Choroid plexus epithelial cell (primary cell): ENCODE results near the gene DEAF1.

ENCODE experiments used
- DNase-seq: peaks from one replicate; pipeline ENCODE4 v3.0.0-alpha.2; 2010; ENCODE audit warnings: low read depth
- H3K4me3 ChIP-seq: 2 replicates; pipeline ENCODE4 v1.5.1; 2011; ENCODE audit warnings: low read depth, mild to moderate bottlenecking, control low read depth, low read length, moderate library complexity
- TF ChIP-seq, protein P1 (sequence below): conservative IDR thresholded peaks from 2 replicates; pipeline ENCODE4 v1.5.1; 2011; ENCODE audit warnings: low read depth, mild to moderate bottlenecking, control low read depth, inconsistent platforms, low read length, moderate library complexity

DEAF1 gene

GRCh38 chr11:696955-697491 is 2.0 kb upstream of the DEAF1 start:
- DNase-seq, result peak; percentile 91
- peak overlapping the region; percentile 75 for H3K4me3 ChIP-seq
- TF ChIP-seq, protein P1, sequence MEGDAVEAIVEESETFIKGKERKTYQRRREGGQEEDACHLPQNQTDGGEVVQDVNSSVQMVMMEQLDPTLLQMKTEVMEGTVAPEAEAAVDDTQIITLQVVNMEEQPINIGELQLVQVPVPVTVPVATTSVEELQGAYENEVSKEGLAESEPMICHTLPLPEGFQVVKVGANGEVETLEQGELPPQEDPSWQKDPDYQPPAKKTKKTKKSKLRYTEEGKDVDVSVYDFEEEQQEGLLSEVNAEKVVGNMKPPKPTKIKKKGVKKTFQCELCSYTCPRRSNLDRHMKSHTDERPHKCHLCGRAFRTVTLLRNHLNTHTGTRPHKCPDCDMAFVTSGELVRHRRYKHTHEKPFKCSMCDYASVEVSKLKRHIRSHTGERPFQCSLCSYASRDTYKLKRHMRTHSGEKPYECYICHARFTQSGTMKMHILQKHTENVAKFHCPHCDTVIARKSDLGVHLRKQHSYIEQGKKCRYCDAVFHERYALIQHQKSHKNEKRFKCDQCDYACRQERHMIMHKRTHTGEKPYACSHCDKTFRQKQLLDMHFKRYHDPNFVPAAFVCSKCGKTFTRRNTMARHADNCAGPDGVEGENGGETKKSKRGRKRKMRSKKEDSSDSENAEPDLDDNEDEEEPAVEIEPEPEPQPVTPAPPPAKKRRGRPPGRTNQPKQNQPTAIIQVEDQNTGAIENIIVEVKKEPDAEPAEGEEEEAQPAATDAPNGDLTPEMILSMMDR, result no peak

GRCh38 chr11:695538-696248 is 671 bp upstream of the DEAF1 start, which contains the start of gene TMEM80:
TSS of gene TMEM80 (plus strand) at chr11:695816. CDS start at chr11:695828, 12 bp downstream.
- peak; percentile 99 for DNase-seq
- peak within 1 kb of the TSS; percentile 75 for H3K4me3 ChIP-seq
- TF ChIP-seq, protein P1, result no peak

DNA sequence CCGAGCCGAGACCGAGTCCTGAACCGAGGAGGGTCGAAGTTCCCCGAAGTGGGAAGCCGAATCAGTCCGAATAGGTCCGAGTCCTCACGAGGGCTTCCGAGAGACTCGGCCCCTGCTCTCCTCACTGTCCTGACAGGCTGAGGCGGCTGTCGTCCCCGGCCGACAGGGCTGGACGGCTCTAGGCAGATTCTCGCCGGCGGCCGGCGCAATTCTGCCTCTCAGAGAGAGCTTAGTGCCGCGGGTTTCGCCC is 191 bp upstream of the DEAF1 start:
- peak overlapping the region; percentile 75 for H3K4me3 ChIP-seq
- no peak for DNase-seq
- TF ChIP-seq, protein P1, result no peak

DNA sequence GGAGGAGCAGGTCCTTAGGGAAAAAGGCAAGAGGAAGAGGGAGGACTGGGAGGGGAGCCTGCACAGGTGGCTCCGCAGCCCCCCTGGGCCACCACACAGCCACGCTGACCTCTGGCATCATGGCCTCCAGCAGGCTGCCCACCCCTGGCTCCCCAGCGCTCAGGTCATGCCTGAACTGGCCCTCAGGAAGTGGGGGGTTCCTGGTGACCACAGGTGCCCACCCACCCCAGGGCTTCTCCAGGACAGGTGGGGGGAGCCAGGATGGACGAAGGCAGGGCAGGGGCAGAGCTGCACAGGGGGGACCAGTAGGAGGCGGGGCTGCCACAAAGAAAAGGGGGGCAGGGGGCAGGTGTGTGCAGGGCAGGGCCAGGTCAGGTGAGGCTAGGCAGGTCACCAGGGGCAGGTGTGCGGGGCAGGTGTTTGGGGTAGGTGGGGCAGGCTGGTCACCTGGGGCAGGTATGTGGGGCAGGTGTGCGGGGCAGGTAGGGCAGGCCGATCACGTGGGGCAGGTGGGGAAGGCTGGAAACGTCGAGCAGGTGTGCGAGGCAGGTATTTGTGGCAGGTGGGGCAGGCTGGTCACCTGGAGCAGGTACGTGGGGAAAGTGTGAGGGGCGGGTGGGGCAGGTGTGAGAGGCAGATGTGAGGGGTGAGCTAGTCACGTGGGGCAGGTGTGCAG is 997 bp downstream of the DEAF1 start:
- DNase-seq, result no peak
- peak overlapping the region; percentile 61 for H3K4me3 ChIP-seq
- TF ChIP-seq, protein P1, result no peak

- peak; percentile 30 for DNase-seq
- H3K4me3 ChIP-seq, result peak overlapping the region; percentile 61
- TF ChIP-seq, protein P1, result no peak
Observed at GRCh38 chr11:693415-693831, 1.6 kb downstream of the DEAF1 start.

- peak overlapping the region; percentile 61 for H3K4me3 ChIP-seq
- DNase-seq, result no peak
- TF ChIP-seq, protein P1, result no peak
Observed at GRCh38 chr11:692824-693414, 2.1 kb downstream of the DEAF1 start.
